Chondrocyte (in vitro differentiated cells): ENCODE data around the gene TP53BP1. TPM values are rescaled to one million over a fixed set of nuclear protein-coding genes. Genes with fewer than 3 reads are reported as not detected.
A peak's percentile ranks its signal among the peaks of the same experiment; 100 is the strongest.
"Not testable (repeated sequence)": the region's sequence is repeated elsewhere in the genome, so short reads cannot be mapped to it uniquely, and the experiment has no call there.

Source experiments
- DNase-seq: peaks from one replicate; pipeline ENCODE4 v3.0.0; 2021; ENCODE audit warnings: mixed read lengths, low spot score
- H3K27ac Mint-ChIP-seq: one replicate; pipeline ENCODE4 v1.8.0; 2021; ENCODE audit warnings: mild to moderate bottlenecking, moderate library complexity, mixed read lengths; ENCODE audit not compliant: unreplicated experiment
- H3K27me3 Mint-ChIP-seq: 2 replicates; pipeline ENCODE4 v1.8.0; 2021; ENCODE audit warnings: low read depth, mixed read lengths
- H3K36me3 Mint-ChIP-seq: 2 replicates; pipeline ENCODE4 v1.8.0; 2021; ENCODE audit warnings: low read depth, mixed read lengths
- H3K4me1 Mint-ChIP-seq: 2 replicates; pipeline ENCODE4 v1.8.0; 2021; ENCODE audit warnings: low read depth, mild to moderate bottlenecking, mixed read lengths
- H3K4me3 Mint-ChIP-seq: one replicate; pipeline ENCODE4 v1.8.0; 2021; ENCODE audit warnings: mild to moderate bottlenecking, moderate library complexity, mixed read lengths; ENCODE audit not compliant: unreplicated experiment
- H3K9me3 Mint-ChIP-seq: 2 replicates; pipeline ENCODE4 v1.8.0; 2021; ENCODE audit warnings: low read depth, mixed read lengths
- long read RNA-seq: library from polyadenylated mRNA; stranded (forward); transcript quantifications from one replicate; pipeline ENCODE4 v2.0.0, GENCODE V29; 2021
- total RNA-seq: library from RNA; stranded (reverse); gene quantifications from 3 replicates; pipeline ENCODE4 v1.2.1, GENCODE V29; 2021
- TF ChIP-seq, protein P1 (sequence below): fragments of 200-600 bp; sonication (generic); IDR thresholded peaks from 2 replicates; pipeline ENCODE4 v1.5.0; 2021; ENCODE audit warnings: antibody characterized with exemption, mild to moderate bottlenecking, moderate library complexity

The TP53BP1 gene, protein sequence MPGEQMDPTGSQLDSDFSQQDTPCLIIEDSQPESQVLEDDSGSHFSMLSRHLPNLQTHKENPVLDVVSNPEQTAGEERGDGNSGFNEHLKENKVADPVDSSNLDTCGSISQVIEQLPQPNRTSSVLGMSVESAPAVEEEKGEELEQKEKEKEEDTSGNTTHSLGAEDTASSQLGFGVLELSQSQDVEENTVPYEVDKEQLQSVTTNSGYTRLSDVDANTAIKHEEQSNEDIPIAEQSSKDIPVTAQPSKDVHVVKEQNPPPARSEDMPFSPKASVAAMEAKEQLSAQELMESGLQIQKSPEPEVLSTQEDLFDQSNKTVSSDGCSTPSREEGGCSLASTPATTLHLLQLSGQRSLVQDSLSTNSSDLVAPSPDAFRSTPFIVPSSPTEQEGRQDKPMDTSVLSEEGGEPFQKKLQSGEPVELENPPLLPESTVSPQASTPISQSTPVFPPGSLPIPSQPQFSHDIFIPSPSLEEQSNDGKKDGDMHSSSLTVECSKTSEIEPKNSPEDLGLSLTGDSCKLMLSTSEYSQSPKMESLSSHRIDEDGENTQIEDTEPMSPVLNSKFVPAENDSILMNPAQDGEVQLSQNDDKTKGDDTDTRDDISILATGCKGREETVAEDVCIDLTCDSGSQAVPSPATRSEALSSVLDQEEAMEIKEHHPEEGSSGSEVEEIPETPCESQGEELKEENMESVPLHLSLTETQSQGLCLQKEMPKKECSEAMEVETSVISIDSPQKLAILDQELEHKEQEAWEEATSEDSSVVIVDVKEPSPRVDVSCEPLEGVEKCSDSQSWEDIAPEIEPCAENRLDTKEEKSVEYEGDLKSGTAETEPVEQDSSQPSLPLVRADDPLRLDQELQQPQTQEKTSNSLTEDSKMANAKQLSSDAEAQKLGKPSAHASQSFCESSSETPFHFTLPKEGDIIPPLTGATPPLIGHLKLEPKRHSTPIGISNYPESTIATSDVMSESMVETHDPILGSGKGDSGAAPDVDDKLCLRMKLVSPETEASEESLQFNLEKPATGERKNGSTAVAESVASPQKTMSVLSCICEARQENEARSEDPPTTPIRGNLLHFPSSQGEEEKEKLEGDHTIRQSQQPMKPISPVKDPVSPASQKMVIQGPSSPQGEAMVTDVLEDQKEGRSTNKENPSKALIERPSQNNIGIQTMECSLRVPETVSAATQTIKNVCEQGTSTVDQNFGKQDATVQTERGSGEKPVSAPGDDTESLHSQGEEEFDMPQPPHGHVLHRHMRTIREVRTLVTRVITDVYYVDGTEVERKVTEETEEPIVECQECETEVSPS (N-terminal part only)
- total RNA-seq, result 44.8 to 71.1 TPM (median 45.6 TPM) in 3 replicates
- long read RNA-seq, full-length matches to known transcripts, result 24 of 39 reads
- long read RNA-seq, partial matches to known transcripts, result 13 of 39 reads
- long read RNA-seq, other reads (novel, unspliced or antisense), result 2 of 39 reads

DNA sequence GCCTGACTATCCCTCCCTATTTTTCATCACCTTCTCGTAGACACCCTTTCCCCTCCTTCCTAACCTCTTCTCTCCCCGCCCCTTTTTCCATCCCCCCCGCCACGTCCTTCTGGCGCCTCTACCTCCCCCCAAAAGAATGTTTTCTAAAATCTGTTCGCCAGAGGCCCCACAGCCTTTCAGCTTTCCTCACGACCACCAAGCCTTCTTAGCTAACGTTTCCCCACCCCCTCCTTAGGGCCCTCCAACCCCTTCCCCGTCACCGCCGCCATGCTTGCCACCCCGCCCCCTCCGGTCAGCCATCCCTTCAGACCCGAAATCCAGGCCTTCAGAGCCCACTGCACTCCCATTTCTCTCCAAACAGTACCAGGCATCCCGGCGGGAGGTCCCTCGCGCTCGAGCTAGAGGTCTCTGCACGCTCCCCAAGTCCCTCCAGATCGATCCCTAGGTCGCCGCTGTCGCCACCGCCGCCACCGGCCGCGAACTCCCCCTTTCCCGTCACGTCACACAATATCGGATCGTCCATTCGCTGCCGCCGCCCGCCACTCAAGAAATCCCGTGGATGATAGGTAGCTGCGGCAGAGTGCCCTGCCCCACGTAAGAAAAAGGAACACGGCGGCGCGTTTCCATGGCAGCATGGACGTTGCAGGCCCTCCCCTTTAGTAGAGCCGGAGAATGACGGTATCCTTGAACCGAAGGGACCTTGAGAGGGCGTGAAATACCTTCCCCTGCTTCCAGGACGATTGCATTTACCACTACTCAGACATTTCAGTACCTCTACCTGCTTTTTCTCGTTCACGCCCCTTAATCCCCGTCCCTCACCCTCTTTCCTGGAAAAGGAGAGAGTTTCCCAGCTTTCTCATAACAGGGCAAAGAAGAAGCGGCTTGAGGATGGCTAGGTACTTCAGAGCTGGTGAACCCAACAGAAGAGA is at the start of gene TP53BP1:
Gene TP53BP1 (minus strand): TSS at position 484 of the 929 bp plus-strand sequence. CDS start 113 bp downstream, at position 371.
- peak; percentile 97 for DNase-seq
- Mint-ChIP-seq H3K27me3 (no peaks in the 10 kb centered on the region), H3K27ac (peak within 1 kb of the TSS; percentile 99), H3K4me1 (peaks cover 29% of the 10 kb centered on the region), H3K4me3 (peak within 1 kb of the TSS; percentile 100), H3K36me3 (peaks cover 7% of the 10 kb centered on the region), H3K9me3 (no peaks in the 10 kb centered on the region)
- TF ChIP-seq, protein P1, sequence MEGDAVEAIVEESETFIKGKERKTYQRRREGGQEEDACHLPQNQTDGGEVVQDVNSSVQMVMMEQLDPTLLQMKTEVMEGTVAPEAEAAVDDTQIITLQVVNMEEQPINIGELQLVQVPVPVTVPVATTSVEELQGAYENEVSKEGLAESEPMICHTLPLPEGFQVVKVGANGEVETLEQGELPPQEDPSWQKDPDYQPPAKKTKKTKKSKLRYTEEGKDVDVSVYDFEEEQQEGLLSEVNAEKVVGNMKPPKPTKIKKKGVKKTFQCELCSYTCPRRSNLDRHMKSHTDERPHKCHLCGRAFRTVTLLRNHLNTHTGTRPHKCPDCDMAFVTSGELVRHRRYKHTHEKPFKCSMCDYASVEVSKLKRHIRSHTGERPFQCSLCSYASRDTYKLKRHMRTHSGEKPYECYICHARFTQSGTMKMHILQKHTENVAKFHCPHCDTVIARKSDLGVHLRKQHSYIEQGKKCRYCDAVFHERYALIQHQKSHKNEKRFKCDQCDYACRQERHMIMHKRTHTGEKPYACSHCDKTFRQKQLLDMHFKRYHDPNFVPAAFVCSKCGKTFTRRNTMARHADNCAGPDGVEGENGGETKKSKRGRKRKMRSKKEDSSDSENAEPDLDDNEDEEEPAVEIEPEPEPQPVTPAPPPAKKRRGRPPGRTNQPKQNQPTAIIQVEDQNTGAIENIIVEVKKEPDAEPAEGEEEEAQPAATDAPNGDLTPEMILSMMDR, result no peak

DNA sequence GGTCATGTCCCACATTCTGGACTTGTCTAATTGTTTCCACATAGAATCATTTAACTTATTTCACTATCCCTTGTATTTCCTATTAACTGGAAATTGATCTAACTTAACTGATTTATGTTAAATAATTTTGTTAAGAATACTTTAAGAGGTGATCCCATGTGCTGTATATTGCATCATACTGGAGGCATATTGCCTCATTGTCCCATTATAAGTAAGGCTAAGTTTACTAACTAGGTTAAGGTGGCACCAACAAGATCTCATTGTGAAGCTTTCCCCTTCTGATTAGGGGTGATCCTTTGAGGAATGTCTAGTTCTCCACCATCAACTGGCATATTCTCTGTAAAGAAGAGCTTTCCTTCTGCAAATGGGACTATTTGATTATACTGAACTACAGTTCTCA is 48.8 kb upstream of the TP53BP1 start:
- no peaks in the 10 kb centered on the region for H3K36me3 Mint-ChIP-seq
- peaks cover 8% of the 10 kb centered on the region for H3K9me3 Mint-ChIP-seq
- no peak for DNase-seq
- no peaks in the 10 kb centered on the region for H3K4me1 Mint-ChIP-seq
- no peak overlapping the region for H3K4me3 Mint-ChIP-seq
- no peaks in the 10 kb centered on the region for H3K27me3 Mint-ChIP-seq
- H3K27ac Mint-ChIP-seq, result no peak overlapping the region
- TF ChIP-seq, protein P1, result no peak

DNA sequence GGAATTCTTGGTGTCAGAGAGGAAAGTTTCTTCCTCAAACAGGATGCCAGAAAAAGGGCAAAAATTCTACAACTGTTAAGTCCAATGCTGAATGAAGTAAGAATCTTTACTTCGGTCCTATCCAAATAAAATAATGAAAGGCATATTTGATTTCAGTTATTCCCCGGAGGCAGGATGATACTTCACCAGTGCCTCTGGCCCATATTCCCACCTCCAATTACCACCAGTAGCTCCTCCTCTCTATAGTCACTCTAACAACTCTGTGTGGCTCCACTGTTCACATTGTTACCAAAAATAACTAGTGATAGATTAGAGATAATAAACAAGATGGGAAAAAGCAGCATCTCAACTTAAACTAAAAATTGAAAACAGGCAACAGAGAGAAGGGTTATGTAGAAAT is 45.1 kb upstream of the TP53BP1 start:
- Mint-ChIP-seq H3K36me3 (peaks cover 3% of the 10 kb centered on the region), H3K27me3 (no peaks in the 10 kb centered on the region), H3K4me3 (no peak overlapping the region), H3K9me3 (peaks cover 2% of the 10 kb centered on the region), H3K27ac (peak overlapping the region; percentile 55), H3K4me1 (peaks cover 4% of the 10 kb centered on the region)
- TF ChIP-seq, protein P1, result no peak
- no peak for DNase-seq

DNA sequence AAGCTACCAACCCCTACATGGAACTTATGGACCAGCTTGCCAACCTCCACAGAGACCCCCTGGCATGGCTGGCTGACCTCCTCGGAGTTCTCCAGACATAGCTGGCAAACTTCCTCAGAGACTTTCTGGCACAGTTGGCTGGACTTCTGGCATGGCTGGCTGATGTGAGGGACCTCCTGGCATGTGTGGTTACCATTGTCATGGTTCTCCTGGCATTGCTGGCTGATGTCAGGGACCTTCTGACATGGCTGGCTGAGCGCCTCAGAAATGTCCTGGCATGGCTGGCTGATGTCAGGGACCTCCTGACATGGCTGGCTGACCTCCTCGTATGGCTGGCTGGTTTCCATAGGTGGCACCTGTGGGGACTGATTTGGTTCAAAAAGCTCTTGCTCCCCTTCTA is 41.9 kb upstream of the TP53BP1 start:
- Mint-ChIP-seq H3K4me3 (no peak overlapping the region), H3K27me3 (no peaks in the 10 kb centered on the region), H3K9me3 (no peaks in the 10 kb centered on the region), H3K27ac (no peak overlapping the region), H3K36me3 (peaks cover 3% of the 10 kb centered on the region), H3K4me1 (peaks cover 19% of the 10 kb centered on the region)
- no peak for DNase-seq
- TF ChIP-seq, protein P1, result no peak

DNA sequence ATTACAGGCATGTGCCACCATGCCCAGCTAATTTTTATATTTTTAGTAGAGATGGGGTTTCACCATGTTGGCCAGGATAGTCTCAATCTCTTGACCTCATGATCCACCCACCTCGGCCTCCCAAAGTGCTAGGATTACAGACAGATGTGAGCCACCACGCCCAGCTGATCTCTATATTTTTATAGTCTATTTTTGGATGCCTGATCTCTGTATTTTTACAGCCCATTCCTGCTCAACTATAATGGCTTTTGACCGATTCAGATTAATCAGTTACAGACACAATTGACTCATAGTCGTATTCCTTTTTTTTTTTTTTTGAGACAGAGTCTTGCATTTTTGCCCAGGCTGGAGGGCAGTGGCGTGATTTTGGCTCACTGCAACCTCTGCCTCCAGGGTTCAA is 39.9 kb upstream of the TP53BP1 start:
- Mint-ChIP-seq H3K27ac (peak overlapping the region; percentile 51), H3K4me1 (peaks cover 22% of the 10 kb centered on the region), H3K36me3 (peaks cover 10% of the 10 kb centered on the region)
- H3K9me3 Mint-ChIP-seq, H3K27me3 Mint-ChIP-seq, DNase-seq, H3K4me3 Mint-ChIP-seq: not testable (repeated sequence)
